ENCODE data around the gene CNTN5.
"Not testable (repeated sequence)": the region's sequence is repeated elsewhere in the genome, so short reads cannot be mapped to it uniquely, and the experiment has no call there.

The CNTN5 gene

DNA sequence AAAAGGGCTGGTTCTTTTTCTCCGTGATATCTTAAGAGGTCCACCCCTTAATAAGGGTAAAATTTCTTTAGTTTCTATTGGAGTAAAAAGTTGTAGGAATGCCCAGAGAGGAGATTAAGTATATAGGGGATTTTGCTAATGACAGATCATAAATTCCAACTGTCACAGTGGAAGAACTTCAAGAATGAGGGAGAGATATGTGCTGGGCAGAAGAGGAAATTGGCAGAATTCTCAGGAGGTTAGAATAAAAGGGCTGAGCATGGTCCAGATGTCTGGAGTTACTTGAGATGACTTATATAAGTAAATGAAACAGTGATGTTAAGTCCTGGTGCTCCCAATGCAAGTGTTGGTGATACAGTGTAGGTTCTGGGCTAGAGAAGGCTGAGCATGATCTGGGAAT is 1248.8 kb downstream of the CNTN5 start:
- no peak for DNase-seq (ENCODE audit: low spot score)
- in situ Hi-C loops (cut with MboI; ENCODE audit: low sequenced_read_pairs, unreplicated experiment), result no loop called here
- no peak for TF ChIP-seq CTCF (IDR thresholded peaks at IDR 0.05; ENCODE audit: borderline replicate concordance, control extremely low read depth, extremely low read depth, insufficient read depth, missing control alignments)

DNA sequence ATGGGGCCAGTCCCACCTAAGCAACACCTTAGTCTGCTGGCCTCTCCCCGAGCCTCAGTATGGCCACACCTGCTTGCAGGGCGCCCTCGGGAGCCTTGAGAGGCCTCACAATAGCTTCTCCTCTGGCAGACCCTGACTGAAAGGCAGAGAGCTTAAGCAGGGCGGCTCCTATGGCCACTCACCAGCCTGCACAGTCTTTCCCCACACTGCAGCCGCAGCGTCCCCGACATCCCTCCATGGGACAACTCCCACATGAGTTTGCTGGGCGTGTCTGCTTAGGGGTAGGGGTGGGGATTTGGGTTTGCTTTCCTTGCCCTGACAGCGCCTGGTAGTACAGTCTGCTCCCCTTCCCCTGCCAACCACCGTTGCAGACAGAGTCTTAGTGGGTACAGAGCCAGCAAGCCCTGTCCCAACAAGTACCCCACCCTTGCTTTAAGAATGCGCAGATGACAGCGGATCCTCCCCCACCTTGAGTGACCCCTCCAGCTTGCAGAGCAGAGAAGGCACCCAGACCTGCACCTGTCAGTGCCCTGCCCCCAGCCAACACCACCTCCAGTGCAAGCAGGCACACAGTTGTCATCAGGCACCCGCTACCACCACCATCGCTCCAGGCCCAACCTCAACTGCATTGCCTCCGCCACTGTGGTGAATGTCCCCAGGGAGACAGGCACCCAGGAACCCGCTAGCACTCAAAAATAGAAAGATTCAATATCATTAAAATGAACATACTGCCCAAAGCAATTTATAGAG is 1252.5 kb downstream of the CNTN5 start:
- in situ Hi-C loops (cut with MboI; ENCODE audit: low sequenced_read_pairs, unreplicated experiment), result no loop called here
- no peak for TF ChIP-seq CTCF (IDR thresholded peaks at IDR 0.05; ENCODE audit: borderline replicate concordance, control extremely low read depth, extremely low read depth, insufficient read depth, missing control alignments)
- DNase-seq (ENCODE audit: low spot score), result no peak

DNA sequence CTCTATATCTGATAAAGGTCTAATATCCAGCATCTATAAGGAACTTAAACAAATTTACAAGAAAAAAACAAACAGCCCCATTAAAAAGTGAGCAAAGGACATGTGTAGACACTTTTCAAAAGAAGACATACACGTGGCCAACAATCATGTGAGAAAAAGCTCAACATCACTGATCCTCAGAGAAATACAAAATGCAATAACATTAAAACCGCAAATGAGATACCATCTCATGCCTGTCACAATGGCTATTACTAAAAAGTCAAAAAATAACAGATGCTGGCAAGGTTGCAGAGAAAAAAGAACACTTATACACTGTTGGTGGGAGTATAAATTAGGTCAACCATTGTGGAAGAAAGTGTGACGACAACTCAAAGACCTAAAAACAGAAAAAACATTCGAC is 1253.7 kb downstream of the CNTN5 start:
- DNase-seq (ENCODE audit: low spot score); in situ Hi-C loops (cut with MboI; ENCODE audit: low sequenced_read_pairs, unreplicated experiment): not testable (repeated sequence)

DNA sequence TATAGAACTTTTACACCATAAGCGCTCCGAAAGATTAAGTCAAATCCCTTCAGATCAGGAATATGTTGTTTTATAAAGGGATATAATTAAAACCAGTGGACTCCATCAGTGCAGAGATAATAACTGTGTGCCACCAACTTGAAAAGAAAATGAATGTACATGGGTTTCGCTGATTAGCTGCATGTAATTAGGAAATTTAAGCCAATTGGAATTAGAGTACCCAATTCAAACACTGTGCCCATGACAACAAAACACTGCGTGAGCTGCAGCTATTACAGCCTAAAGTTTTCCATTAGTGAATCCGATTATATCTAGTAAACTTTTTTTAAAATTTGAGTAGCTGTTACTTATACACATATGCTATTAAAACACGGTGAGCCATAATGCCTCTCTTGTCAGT is 1274.0 kb downstream of the CNTN5 start:
- in situ Hi-C loops (cut with MboI; ENCODE audit: low sequenced_read_pairs, unreplicated experiment), result no loop called here
- no peak for DNase-seq (ENCODE audit: low spot score)

DNA sequence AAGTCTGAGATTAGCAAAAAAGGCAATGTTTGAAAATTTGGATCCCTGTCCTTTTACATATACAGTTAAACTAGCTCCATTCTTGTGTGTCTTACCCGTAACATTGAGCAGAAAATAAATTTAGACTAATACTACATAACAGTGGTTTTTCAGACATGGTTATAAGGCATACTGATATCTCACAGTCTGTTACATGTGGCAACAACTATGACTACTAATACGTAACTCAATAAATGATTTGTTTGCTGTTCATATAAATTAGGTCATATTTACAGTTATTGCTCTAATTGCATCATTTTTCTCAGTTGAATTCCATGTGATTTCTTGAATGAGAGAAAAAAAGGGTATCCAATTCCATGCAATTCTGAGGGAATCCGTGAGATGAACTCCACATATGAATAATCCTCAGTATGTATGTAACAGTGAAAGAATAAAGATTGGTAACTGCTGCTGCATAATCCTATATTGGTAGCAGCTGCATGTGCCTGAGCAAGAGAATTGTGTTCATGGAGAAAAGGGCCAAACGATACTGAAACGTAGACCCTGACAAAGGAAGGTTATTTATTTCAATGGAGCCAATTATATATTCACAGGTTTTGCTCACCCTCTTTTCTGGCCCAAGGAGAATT is 1275.4 kb downstream of the CNTN5 start:
- no peak for DNase-seq (ENCODE audit: low spot score)
- in situ Hi-C loops (cut with MboI; ENCODE audit: low sequenced_read_pairs, unreplicated experiment), result no loop called here
- no peak for TF ChIP-seq CTCF (IDR thresholded peaks at IDR 0.05; ENCODE audit: borderline replicate concordance, control extremely low read depth, extremely low read depth, insufficient read depth, missing control alignments)

More for the DNA sequence above, 1274.0 kb downstream of the CNTN5 start:
- TF ChIP-seq CTCF (IDR thresholded peaks at IDR 0.05; ENCODE audit: borderline replicate concordance, control extremely low read depth, extremely low read depth, insufficient read depth, missing control alignments), result no peak

DNA sequence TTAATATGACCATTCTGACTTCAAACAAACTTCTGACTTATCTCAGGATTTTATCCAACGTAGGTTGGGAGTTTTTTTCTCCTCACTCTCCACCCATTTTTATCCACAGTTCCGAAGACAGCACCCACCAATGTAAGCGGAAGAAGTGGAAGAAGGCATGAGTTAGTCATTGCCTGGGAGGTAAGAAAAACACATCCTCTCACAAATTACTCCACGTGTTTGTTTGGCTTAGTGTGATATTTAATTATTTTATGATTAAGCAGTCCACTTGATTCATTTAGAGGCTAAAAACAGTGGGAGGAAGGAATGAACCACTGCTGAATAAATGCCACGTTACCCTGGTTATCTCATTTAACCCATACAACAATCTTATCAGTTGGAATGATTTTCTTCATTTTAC is 1276.8 kb downstream of the CNTN5 start:
- TF ChIP-seq CTCF (IDR thresholded peaks at IDR 0.05; ENCODE audit: borderline replicate concordance, control extremely low read depth, extremely low read depth, insufficient read depth, missing control alignments), result no peak
- in situ Hi-C loops (cut with MboI; ENCODE audit: low sequenced_read_pairs, unreplicated experiment), result no loop called here
- no peak for DNase-seq (ENCODE audit: low spot score)

GRCh38 chr11:100302824-100303223 is 1282.1 kb downstream of the CNTN5 start:
- DNase-seq (ENCODE audit: low spot score), result no peak
- in situ Hi-C loops (cut with MboI; ENCODE audit: low sequenced_read_pairs, unreplicated experiment), result no loop called here
- no peak for TF ChIP-seq CTCF (IDR thresholded peaks at IDR 0.05; ENCODE audit: borderline replicate concordance, control extremely low read depth, extremely low read depth, insufficient read depth, missing control alignments)
